GM18951 (cell line): Measurements from ENCODE around the gene OLFML3.

ENCODE experiments used
- POLR2A ChIP-seq: IDR thresholded peaks from 4 replicates; pipeline ENCODE4 v1.6.1; 2011; ENCODE audit warnings: mild to moderate bottlenecking; ENCODE audit not compliant: insufficient read length, insufficient read depth; ENCODE audit errors: extremely low read depth
- in situ Hi-C: fragments of 300-500 bp; cut with MboI; formaldehyde crosslinking; loops from one replicate; pipeline ENCODE4 v1.12.0; 2022; ENCODE audit warnings: low sequenced_read_pairs, mixed read lengths, inconsistent platforms; ENCODE audit not compliant: unreplicated experiment

Gene OLFML3

DNA sequence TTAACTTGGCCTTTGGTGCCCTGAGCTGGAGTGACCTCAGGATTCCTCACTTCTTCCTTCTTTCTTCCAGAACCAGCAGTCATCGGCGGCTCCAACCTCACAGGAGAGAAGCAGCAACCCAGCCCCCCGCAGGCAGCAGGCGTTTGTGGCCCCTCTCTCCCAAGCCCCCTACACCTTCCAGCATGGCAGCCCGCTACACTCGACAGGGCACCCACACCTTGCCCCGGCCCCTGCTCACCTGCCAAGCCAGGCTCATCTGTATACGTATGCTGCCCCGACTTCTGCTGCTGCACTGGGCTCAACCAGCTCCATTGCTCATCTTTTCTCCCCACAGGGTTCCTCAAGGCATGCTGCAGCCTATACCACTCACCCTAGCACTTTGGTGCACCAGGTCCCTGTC, 6.3 kb upstream of the OLFML3 start:
- no peak for TF ChIP-seq POLR2A
- in situ Hi-C loops: no loop called here

DNA sequence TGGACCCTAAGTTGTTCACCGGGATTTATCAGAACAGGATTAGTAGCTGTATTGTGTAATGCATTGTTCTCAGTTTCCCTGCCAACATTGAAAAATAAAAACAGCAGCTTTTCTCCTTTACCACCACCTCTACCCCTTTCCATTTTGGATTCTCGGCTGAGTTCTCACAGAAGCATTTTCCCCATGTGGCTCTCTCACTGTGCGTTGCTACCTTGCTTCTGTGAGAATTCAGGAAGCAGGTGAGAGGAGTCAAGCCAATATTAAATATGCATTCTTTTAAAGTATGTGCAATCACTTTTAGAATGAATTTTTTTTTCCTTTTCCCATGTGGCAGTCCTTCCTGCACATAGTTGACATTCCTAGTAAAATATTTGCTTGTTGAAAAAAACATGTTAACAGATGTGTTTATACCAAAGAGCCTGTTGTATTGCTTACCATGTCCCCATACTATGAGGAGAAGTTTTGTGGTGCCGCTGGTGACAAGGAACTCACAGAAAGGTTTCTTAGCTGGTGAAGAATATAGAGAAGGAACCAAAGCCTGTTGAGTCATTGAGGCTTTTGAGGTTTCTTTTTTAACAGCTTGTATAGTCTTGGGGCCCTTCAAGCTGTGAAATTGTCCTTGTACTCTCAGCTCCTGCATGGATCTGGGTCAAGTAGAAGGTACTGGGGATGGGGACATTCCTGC, 3.9 kb upstream of the OLFML3 start:
- in situ Hi-C loops: no loop called here
- TF ChIP-seq POLR2A: no peak

DNA sequence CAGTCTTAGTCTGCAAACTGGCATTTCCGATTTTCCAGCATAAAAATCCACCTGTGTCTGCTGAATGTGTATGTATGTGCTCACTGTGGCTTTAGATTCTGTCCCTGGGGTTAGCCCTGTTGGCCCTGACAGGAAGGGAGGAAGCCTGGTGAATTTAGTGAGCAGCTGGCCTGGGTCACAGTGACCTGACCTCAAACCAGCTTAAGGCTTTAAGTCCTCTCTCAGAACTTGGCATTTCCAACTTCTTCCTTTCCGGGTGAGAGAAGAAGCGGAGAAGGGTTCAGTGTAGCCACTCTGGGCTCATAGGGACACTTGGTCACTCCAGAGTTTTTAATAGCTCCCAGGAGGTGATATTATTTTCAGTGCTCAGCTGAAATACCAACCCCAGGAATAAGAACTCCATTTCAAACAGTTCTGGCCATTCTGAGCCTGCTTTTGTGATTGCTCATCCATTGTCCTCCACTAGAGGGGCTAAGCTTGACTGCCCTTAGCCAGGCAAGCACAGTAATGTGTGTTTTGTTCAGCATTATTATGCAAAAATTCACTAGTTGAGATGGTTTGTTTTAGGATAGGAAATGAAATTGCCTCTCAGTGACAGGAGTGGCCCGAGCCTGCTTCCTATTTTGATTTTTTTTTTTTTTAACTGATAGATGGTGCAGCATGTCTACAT, 2.5 kb upstream of the OLFML3 start:
- TF ChIP-seq POLR2A: no peak
- in situ Hi-C loops: no loop called here

DNA sequence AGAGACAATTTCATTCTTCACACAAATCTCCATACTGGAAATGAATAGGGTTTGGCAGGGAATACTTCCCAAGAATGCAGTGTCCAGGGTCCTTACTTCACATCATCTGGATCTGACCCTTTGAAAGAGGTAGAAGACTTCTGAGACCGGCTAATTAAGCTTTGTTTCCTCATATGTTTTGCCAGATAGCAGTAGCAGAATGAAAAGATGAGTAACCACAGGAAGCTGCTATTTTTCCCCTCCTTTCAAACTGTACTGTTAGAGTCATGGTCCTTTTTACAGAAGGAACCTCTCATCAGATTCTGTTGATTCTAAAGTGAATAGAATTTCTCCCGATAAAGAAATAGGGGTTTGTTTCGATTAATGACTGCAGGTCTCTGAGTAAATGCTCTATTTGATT, 1.4 kb upstream of the OLFML3 start:
- no peak for TF ChIP-seq POLR2A
- in situ Hi-C loops: no loop called here

DNA sequence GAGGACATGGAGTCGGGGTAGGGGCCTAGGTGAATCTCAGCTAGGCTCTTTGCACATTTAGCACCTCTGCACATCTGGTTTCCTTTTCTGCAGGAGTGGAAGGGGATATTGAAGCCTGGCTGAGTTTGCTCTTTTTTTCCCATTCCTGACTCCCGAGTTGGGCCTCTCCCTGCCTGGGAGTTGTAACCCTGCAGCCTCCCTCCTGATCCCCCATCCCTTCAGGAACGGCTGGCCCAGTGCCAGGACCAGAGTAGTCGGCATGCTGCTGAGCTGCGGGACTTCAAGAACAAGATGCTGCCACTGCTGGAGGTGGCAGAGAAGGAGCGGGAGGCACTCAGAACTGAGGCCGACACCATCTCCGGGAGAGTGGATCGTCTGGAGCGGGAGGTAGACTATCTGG, 836 bp downstream of the OLFML3 start:
- in situ Hi-C loops: loop anchor here (5.0 kb wide), 1 partner anchor 292 kb away; no protein-coding TSS in a partner anchor
- TF ChIP-seq POLR2A: no peak

DNA sequence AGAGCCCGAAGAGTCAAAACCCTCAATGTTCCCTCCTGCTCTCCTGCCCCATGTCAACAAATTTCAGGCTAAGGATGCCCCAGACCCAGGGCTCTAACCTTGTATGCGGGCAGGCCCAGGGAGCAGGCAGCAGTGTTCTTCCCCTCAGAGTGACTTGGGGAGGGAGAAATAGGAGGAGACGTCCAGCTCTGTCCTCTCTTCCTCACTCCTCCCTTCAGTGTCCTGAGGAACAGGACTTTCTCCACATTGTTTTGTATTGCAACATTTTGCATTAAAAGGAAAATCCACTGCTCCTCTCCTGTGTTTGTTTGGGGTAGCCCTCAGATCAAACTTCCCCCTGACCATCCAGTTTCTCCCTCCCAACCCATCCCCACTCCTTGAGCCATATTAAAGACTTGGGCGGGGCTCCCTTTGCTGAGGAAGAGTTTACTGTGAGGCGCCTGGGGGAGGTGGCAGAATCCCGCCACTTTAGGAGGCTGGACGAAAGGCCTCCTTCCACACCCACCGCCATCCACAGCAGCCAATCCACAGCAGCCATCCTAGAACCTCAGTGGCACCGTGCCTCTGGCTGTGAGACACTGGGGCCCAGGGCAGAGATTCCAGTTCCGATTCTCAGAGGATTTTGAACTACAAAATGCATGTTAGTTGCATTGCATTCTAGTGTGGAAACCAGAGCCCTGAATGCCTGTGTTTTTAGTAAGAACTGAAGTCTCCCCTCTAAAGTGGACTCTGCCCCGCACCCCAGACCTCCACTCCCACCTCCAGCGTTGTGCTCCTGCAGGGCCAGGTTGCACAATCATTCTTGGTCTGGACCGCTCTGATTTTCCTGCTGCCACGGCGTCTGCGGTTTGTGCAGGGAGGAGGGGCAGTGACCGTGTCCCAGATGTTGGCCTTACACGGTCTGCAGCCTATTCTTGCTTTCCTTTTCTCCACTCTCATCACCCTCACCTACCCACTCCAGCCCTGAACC, 3.0 kb downstream of the OLFML3 start:
- in situ Hi-C loops: loop anchor here (5.0 kb wide), 1 partner anchor 290 kb away; no protein-coding TSS in a partner anchor
- no peak for TF ChIP-seq POLR2A

DNA sequence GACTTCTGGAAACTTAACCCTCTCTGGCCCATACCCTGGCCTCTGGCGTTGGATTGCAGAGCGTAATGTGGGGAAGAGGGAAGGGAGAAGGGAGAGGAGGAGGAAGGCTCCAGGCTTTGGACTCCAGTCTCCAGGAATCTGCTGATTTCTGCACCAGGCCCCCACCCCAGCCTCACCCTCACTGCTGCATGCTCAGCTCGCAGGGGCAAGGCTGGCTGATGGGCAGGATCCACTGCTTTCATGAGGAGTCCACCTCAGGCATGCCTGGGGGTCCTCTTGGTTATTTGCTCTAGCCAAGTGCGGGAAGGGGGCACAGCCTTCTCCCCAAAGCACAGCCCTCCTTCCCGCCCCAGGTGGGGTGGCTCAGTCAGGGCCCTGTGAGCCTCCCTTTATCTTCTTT, 3.7 kb downstream of the OLFML3 start:
- in situ Hi-C loops: loop anchor here (5.0 kb wide), 1 partner anchor 289 kb away; no protein-coding TSS in a partner anchor
- no peak for TF ChIP-seq POLR2A

DNA sequence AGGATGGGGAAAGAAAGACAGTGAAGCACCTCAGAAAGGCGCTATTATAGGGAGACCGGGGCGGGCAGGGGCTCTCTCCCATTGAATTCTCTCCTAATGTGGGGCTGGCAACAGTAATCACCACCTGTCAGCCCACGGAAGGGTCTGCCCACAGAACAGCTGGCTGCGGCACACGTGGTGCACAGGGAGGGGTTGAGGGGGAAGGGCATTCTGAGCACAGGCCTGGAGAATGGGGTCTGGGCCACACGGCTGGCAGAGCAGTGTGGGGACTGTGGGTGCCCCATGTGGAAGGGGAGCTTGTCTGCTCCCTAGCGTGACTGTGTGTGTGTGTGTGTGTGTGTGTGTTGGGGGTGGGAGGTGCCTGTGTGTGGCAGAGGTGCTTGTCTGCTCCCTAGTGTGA, 4.1 kb downstream of the OLFML3 start:
- TF ChIP-seq POLR2A: no peak
- in situ Hi-C loops: loop anchor here (5.0 kb wide), 1 partner anchor 289 kb away; no protein-coding TSS in a partner anchor

DNA sequence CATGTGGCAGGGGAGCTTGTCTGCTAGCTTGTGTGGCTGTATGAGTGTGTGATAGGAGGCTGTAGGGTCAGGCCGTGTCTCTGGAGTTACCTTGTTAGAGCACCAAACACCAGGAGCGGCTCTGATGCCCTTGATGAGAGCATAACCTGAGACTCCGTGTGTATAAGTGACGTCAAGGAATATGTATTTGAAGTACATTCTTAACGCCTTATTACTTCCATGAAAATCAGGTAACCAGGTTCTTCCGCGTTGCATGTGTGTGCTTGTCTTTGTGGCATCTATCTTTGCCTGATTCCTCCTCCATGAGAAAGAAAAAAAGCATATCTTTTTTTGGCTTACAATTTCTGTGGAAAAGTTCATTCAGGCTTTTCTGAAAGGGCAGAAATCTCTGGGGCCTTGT, 4.6 kb downstream of the OLFML3 start:
- in situ Hi-C loops: loop anchor here (5.0 kb wide), 1 partner anchor 288 kb away; no protein-coding TSS in a partner anchor
- TF ChIP-seq POLR2A: no peak

DNA sequence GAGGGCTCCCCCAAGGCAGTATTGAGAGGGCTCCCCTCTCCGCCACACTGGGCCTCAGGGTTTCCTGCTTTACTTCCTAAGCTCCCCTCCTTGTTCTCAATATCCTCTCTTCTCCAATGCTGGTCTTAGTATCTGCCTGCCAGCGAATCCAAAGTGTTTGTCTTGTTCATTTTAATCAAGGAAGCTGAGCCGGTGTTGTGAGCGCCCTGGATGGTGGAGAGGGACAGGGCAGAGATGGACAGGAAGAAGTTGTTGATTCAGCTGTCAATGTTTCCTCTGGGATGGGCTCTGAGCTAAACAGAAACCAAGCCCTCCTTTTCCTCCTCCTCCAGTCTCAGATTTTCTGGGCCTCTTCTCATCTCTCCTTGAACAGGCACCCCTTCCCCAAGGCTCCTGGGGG, 5.4 kb downstream of the OLFML3 start:
- TF ChIP-seq POLR2A: no peak
- in situ Hi-C loops: loop anchor here (5.0 kb wide), 1 partner anchor 288 kb away; no protein-coding TSS in a partner anchor

DNA sequence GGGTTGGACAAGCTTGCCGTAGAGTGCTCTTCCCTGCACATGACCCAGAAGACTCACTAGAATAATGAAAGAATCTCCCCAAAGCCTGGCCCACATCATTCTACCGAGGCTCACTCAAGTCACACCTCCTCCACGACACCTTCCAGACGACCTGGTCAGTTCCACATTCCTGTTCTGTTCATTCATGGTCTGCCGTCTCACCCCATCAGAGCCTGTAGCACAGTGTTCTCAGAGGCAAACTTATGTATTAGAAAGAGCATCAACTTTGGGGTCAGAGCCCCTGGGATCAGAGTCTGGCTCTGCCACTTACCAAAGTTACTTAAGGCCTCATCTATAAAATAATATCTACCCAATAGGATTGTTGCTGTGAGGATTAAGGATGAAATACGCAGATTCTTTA, 7.5 kb downstream of the OLFML3 start:
- in situ Hi-C loops: no loop called here
- no peak for TF ChIP-seq POLR2A

DNA sequence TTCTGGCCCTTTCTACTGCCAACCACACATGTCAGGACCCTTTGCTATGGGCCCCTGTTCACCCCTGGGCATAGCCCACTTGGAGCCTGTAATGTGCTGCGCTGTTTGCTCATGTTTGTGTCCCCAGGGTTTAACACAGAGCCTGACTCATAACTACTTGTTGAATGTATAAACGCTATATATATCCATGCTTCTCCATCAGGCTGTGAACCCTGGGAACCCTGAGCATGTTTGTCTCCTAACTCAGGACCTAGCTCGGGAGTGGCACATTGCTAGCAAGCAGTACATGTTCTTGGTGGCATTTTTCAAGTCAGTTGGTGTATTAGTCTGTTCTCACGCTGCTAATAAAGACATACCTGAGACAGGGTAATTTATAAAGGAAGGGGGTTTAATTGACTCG, 8.0 kb downstream of the OLFML3 start:
- in situ Hi-C loops: no loop called here
- TF ChIP-seq POLR2A: no peak

DNA sequence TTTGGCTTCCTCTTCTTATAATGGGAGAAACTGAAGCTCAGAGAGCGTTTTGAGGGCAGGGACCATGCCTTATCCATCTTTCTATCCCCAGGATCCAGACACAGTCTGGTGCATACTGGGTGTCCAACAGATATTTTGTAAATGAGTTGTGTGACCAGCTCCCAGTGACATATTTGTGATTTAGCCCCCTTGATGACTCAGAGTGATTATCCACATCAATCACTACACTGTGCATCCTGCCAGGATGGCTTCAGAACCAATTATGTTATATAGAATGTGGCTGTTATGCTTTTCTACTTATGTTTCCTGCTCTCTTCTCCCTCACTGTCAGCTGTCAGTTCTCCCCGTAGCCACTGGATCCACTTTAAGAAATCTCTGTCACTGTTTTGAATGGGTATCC, 11.3 kb downstream of the OLFML3 start:
- in situ Hi-C loops: no loop called here
- no peak for TF ChIP-seq POLR2A

DNA sequence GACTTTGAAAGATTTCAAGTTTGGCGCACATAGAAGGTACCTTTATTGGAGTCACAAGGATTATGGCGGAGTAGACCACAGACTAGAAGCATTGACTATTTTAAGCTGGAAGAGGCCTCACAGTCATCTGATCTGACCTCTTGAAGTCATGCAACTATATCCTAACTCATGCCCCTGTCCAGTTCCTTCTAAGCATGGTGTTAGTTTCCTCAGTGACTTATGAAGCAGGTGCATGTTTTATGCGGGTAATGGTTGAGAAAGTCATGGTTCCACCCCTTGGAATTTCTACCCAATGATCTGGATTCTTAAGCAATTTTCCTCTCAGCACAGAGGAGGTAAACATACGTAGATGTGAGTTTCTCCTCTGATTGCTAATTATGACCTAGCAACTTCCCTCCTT, 11.7 kb downstream of the OLFML3 start:
- no peak for TF ChIP-seq POLR2A
- in situ Hi-C loops: no loop called here
